Measurements from ENCODE around the gene GLIS2.
"Not testable (repeated sequence)": the region's sequence is repeated elsewhere in the genome, so short reads cannot be mapped to it uniquely, and the experiment has no call there.

Gene GLIS2

DNA sequence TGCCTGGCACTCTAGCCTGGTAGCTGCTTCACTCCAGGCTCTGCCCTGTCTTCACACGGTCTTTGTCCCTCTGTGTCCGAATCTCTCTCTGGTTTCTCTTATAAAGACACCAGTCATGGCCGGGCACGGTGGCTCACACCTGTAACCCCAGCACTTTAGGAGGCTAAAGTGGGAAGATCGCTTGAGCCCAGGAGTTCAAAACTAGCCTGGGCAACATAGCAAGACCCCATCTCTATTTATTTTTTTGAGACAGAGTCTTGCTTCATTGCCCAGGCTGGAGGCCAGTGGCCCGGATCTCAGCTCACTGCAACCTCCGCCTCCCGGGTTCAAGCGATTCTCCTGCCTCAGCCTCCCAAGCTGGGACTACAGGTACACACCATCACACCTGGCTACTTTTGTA is 17.8 kb downstream of the GLIS2 start:
- not testable (repeated sequence) for DNase-seq (ENCODE audit: low read depth in 2 of 2, low spot score in 1 of 2)

DNA sequence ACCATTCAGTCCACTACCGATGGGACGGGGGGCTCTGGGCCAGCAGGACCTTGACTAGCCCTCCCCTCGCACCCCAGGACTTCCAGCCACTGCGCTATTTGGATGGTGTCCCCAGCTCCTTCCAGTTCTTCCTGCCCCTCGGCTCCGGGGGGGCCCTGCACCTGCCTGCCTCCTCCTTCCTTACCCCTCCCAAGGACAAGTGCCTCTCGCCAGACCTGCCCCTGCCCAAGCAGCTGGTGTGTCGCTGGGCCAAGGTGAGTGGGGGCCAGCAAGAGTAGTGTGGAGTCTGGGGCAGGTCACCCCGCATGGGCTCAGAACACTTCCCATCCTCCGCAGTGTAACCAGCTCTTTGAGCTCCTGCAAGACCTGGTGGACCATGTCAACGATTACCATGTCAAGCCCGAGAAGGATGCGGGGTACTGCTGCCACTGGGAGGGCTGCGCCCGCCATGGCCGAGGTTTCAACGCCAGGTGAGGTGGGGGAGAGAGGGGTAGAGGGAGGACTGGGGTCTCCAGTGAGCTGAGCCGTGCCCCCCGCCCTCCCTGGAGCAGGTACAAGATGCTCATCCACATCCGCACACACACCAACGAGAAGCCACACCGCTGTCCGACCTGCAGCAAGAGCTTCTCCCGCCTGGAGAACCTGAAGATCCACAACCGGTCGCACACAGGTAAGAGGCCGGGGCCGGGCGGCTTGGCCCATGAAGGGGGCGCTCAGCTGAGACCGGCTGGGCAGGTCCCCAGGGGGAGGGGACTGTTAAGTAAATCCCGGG is 19.0 kb downstream of the GLIS2 start:
- DNase-seq (ENCODE audit: low read depth in 2 of 2, low spot score in 1 of 2) = no peak

DNA sequence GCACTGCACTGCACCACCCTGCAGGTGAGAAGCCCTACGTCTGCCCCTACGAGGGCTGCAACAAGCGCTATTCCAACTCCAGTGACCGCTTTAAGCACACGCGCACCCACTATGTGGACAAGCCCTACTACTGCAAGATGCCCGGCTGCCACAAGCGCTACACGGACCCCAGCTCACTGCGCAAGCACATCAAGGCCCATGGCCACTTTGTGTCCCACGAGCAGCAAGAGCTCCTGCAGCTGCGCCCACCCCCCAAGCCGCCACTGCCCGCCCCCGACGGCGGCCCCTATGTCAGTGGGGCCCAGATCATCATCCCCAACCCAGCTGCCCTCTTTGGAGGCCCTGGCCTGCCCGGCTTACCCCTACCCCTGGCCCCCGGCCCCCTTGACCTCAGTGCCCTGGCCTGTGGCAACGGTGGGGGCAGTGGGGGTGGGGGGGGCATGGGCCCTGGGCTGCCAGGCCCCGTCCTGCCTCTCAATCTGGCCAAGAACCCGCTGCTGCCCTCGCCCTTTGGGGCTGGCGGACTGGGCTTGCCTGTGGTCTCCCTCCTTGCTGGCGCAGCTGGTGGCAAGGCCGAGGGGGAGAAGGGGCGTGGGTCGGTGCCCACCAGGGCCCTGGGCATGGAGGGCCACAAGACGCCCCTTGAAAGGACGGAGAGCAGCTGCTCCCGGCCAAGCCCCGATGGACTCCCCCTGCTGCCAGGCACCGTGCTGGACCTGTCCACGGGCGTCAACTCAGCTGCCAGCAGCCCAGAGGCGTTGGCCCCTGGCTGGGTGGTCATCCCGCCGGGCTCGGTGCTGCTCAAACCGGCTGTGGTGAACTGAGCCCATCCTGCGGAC is 21.1 kb downstream of the GLIS2 start:
- no peak for DNase-seq (ENCODE audit: low read depth in 2 of 2, low spot score in 1 of 2)

DNA sequence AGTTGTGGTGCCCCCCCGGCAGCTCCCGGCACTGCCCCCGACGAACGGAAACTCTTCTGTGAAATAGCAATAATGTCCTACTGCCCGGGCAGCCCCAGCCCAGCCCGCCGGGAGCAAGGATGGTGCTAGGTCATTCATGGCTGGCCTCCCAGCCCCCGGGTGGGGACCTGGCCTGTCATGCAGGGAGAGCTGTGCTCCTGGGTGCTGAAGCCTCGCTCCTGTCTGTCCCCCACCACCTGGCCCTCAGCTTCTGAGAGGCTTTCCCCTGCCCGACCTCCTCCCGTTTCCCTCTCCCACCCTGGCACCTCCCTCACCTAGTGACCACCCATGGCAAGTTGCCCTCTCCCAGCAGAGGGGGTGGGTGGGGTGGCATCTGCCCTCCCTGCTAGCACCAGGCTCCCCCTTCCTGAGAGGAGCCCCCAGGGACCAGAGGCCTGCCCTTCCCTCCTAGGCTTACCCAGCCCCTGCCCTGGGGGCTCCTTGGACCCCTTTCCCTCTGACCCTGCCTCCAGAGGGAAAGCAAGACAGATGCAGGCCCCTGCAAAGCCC is 21.7 kb downstream of the GLIS2 start:
- no peak for DNase-seq (ENCODE audit: low read depth in 2 of 2, low spot score in 1 of 2)

GRCh38 chr16:4338125-4338582 is 22.3 kb downstream of the GLIS2 start:
- DNase-seq (ENCODE audit: low read depth in 2 of 2, low spot score in 1 of 2) = no peak

- no peak for DNase-seq (ENCODE audit: low read depth in 2 of 2, low spot score in 1 of 2)
Measured at GRCh38 chr16:4338712-4339299, 22.9 kb downstream of the GLIS2 start.

- no peak for DNase-seq (ENCODE audit: low read depth in 2 of 2, low spot score in 1 of 2)
Measured at GRCh38 chr16:4339455-4339854, 23.6 kb downstream of the GLIS2 start.

DNA sequence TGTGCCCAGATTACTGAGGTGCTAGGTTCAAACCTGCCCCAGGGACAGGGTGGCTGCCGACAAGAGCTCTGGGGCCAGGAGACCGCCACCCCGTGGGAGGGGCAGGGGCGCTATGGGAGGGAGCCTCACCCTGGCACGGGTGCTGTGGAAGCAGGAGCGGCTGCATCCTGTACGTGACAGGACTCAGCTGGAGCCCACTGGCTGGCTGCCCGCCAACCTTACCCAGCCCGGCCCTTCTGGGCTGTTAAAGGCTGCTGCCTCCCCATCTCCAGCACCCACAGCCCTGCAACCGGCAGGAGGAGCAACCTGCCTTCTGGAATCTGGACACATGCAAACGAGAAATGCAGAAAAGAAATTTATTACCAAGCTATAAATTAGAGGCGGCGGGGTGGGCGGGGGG is 24.0 kb downstream of the GLIS2 start:
- no peak for DNase-seq (ENCODE audit: low read depth in 2 of 2, low spot score in 1 of 2)

- DNase-seq (ENCODE audit: low read depth in 2 of 2, low spot score in 1 of 2) = no peak
Measured at GRCh38 chr16:4340443-4340842, 24.6 kb downstream of the GLIS2 start.

GRCh38 chr16:4341250-4341649 is 25.4 kb downstream of the GLIS2 start:
- no peak for DNase-seq (ENCODE audit: low read depth in 2 of 2, low spot score in 1 of 2)

GRCh38 chr16:4342866-4343744 is 27.2 kb downstream of the GLIS2 start:
- no peak for DNase-seq (ENCODE audit: low read depth in 2 of 2, low spot score in 1 of 2)

GRCh38 chr16:4344300-4344982 is 28.6 kb downstream of the GLIS2 start:
- DNase-seq (ENCODE audit: low read depth in 2 of 2, low spot score in 1 of 2) = not testable (repeated sequence)

DNA sequence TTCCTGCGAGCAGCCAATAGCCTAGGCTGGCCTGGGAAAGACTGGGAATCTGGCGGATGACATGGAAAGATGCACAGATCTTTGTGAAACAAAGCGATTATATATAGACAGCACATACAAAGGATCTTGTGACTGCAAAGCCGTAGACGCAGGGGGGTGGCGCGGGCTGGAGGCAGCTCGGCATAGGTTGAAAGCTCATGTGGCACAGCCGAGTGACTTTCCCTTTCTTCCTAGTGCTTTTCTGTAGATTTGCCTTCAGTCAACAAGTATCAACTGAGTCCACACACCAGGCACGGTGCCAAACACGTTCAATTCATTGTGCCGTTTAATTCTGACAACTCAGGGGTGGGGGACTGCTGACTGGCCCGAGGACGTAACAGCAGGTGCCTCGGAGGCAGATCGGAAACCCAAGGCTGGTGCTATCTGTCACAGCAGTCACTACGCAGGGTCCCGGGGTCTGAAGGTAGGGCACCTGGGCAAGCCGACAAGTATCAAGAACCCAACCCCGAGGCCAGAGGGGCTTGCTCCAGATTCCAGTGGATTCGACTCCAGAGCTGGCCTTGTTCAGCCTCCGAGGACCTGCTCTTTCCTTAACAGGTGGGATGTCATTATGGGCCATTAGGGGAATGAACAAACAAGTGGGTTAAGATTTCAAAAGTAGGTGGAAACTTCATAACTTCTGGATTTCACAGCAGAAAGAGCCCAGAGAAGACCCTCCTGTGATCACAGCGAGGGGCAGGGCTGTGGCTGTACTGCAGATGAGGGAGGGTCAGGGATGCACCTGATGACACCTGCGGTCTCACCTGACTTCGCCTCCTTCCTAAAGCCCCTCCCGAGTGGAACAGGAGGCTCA is 29.3 kb downstream of the GLIS2 start:
- no peak for DNase-seq (ENCODE audit: low read depth in 2 of 2, low spot score in 1 of 2)

- no peak for DNase-seq (ENCODE audit: low read depth in 2 of 2, low spot score in 1 of 2)
Measured at GRCh38 chr16:4345836-4346781, 30.2 kb downstream of the GLIS2 start.

- DNase-seq (ENCODE audit: low read depth in 2 of 2, low spot score in 1 of 2) = no peak
Measured at GRCh38 chr16:4347010-4347409, 31.1 kb downstream of the GLIS2 start.

DNA sequence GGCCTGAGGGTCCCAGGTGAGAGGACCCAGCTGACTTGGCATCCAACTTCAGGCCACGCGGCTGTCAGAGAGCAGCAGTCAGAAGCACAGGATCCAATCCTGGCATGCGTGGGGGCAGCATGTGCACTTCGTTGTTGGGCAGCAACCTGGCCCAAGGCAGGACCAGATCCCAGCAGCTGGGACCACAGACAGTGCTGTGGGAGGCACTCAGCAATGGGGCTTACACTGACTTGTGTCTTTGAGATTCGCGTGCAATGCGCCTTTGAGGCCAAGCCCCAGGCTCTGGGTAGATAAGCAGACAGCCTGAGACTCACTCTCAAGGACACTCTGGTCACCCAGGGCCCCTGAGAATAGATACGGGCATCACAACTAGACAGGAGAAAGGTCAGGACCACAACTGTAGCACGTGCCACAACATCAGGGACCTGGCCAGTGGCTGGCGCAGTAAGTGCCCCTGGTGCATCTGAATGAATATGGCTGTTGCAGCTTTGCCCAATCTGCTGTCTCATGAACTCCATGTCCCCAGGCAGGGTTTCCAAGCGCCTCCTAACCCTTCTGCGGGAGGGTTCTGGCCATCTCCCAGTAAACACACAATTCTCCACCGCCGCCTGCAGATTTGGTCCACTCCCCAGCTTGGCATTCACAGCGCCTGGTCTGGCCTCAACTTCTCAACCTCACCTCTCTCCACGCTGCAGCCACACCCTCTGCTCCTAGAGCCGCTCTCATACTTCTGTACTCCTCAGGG is 32.1 kb downstream of the GLIS2 start:
- DNase-seq (ENCODE audit: low read depth in 2 of 2, low spot score in 1 of 2) = no peak

DNA sequence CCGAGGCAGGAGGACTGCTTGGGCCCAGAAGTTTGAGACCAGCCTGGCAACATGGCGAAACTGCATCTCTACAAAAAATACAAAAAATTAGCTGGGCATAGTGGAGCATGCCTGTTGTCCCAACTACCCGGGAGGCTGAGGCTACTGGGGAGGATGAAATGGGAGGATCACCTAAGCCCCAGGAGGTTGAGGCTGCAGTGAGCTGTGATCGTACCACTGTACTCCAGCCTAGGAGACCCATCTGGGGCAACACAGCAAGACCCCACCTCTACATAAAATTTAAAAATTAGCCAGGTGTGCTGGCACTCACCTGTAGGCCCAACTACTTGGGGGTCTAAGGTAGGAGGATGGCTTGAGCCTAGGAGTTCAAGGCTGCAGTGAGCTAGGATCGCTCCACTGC is 33.5 kb downstream of the GLIS2 start:
- no peak for DNase-seq (ENCODE audit: low read depth in 2 of 2, low spot score in 1 of 2)
